HCT116 (cell line): ENCODE results near the gene NDUFS7. TPM values are rescaled to one million over a fixed set of nuclear protein-coding genes. Genes with fewer than 3 reads are reported as not detected.
A peak's percentile ranks its signal among the peaks of the same experiment; 100 is the strongest.

ENCODE experiments used
- ATAC-seq: fragments of 200-7000 bp; cut with Tn5 transposase; 2 replicates; pipeline ENCODE4 v1.9.1; 2020; ENCODE audit warnings: mild to moderate bottlenecking, moderate library complexity
- BruUV-seq: library from RNA; stranded (reverse); fragments of 400-500 nt; replicated peaks from 2 replicates; lab custom pipeline; 2021; lab: Mats Ljungman, UMichigan
- CTCF ChIA-PET: fragments of 300-600 bp; sonication (Branson Sonifier 250); formaldehyde crosslinking; loops from one replicate; lab custom pipeline; 2021; ENCODE audit warnings: antibody characterized with exemption; lab: Charles Lee
- POLR2A ChIA-PET: fragments of 300-600, 350-600 bp; sonication (Branson Sonifier 250); formaldehyde crosslinking; loops from one replicate; lab custom pipeline; 2021; ENCODE audit warnings: antibody characterized with exemption; lab: Charles Lee
- RAD21 ChIA-PET, 2 experiments: fragments of 300-600 bp; sonication (Branson Sonifier 250); formaldehyde crosslinking; loops; one replicate each; lab custom pipeline; 2023; ENCODE audit warnings: low total read pairs in 2 of 2; ENCODE audit not compliant: uncharacterized antibody in 2 of 2, unreplicated experiment in 2 of 2, low non-redundant PET in 1 of 2; lab: Charles Lee
- DNase-seq: peaks from one replicate; pipeline ENCODE4 v3.0.0-alpha.2; 2010; ENCODE audit warnings: low read depth, low spot score
- H2AFZ ChIP-seq: fragments of 200-600 bp; shearing (Covaris generic), sonication (generic); 2 replicates; pipeline ENCODE4 v1.6.1; 2017; ENCODE audit warnings: low read depth, mixed run types, mixed read lengths, antibody characterized with exemption, low read length; ENCODE audit not compliant: poor library complexity, severe bottlenecking
- H3K27ac ChIP-seq: 2 replicates; pipeline ENCODE4 v1.5.1; 2012; ENCODE audit warnings: low read depth, low read length
- H3K27me3 ChIP-seq: fragments of 200-600 bp; sonication (generic); 2 replicates; pipeline ENCODE4 v1.6.1; 2016; ENCODE audit warnings: mixed run types, low read length, mixed read lengths; ENCODE audit not compliant: insufficient read depth
- H3K36me3 ChIP-seq, 2 experiments: fragments of 200-500 bp in 1 of 2; fragments of 200-600 bp in 1 of 2; sonication (Bioruptor generic) in 1 of 2; sonication (generic) in 1 of 2; 2 replicates each; pipeline versions ENCODE4 v1.5.1 to v1.6.1; 2014 to 2016; ENCODE audit warnings: low read length in 2 of 2, inconsistent platforms in 1 of 2, mixed read lengths in 1 of 2, mixed run types in 1 of 2; ENCODE audit not compliant: insufficient read depth in 2 of 2, control insufficient read depth in 1 of 2
- H3K4me1 ChIP-seq, 2 experiments: fragments of 200-600 bp in 1 of 2; sonication (generic) in 1 of 2; 2 replicates each; pipeline versions ENCODE4 v1.5.1 to v1.6.1; 2012 to 2017; ENCODE audit warnings: low read length in 2 of 2, inconsistent platforms in 1 of 2, mild to moderate bottlenecking in 1 of 2, mixed read lengths in 1 of 2, mixed run types in 1 of 2, moderate library complexity in 1 of 2; ENCODE audit not compliant: insufficient read depth in 2 of 2, control insufficient read depth in 1 of 2
- H3K4me2 ChIP-seq: fragments of 200-600 bp; sonication (generic); 2 replicates; pipeline ENCODE4 v1.6.1; 2017; ENCODE audit warnings: mixed run types, low read length, mixed read lengths
- H3K4me3 ChIP-seq, 2 experiments: fragments of 200-600 bp in 1 of 2; sonication (generic) in 1 of 2; replicated peaks in 1 of 2; 2 replicates each; pipeline ENCODE4 v1.5.1; 2011 to 2016; ENCODE audit warnings: low read length in 2 of 2, control low read depth in 1 of 2, low read depth in 1 of 2, mild to moderate bottlenecking in 1 of 2, mixed read lengths in 1 of 2, mixed run types in 1 of 2
- H3K79me2 ChIP-seq: fragments of 200-600 bp; sonication (generic); 2 replicates; pipeline ENCODE4 v1.6.1; 2017; ENCODE audit warnings: mild to moderate bottlenecking, mixed run types, low read length, moderate library complexity, mixed read lengths; ENCODE audit not compliant: insufficient read depth
- H3K9ac ChIP-seq: fragments of 200-600 bp; sonication (generic); 2 replicates; pipeline ENCODE4 v1.6.1; 2016; ENCODE audit warnings: low read length, mixed read lengths
- H3K9me2 ChIP-seq: fragments of 200-600 bp; sonication (generic), shearing (Covaris generic); 2 replicates; pipeline ENCODE4 v1.6.1; 2017; ENCODE audit warnings: mixed run types, mild to moderate bottlenecking, moderate library complexity; ENCODE audit not compliant: insufficient read depth
- H3K9me3 ChIP-seq, 2 experiments: fragments of 200-500 bp in 1 of 2; fragments of 200-600 bp in 1 of 2; sonication (Bioruptor generic) in 1 of 2; sonication (generic) in 1 of 2; 2 replicates each; pipeline ENCODE4 v1.6.1; 2014 to 2017; ENCODE audit warnings: low read length in 2 of 2, mixed read lengths in 2 of 2, inconsistent platforms in 1 of 2, low read depth in 1 of 2, mild to moderate bottlenecking in 1 of 2, mixed run types in 1 of 2, moderate library complexity in 1 of 2; ENCODE audit not compliant: control insufficient read depth in 1 of 2, insufficient read depth in 1 of 2
- H4K20me1 ChIP-seq: fragments of 200-600 bp; sonication (generic), shearing (Covaris generic); 2 replicates; pipeline ENCODE4 v1.6.1; 2017; ENCODE audit warnings: mixed run types, mild to moderate bottlenecking, moderate library complexity; ENCODE audit not compliant: insufficient read depth
- CBX3 ChIP-seq: IDR thresholded peaks from 2 replicates; pipeline ENCODE4 v1.6.1; 2012; ENCODE audit warnings: low read depth
- CEBPB ChIP-seq: IDR thresholded peaks from 2 replicates; pipeline ENCODE4 v1.6.1; 2012; ENCODE audit warnings: low read depth
- CTCF ChIP-seq, 3 experiments: fragments of 200-600 bp in 1 of 3; sonication (generic) in 1 of 3; IDR thresholded peaks in 2 of 3; conservative IDR thresholded peaks in 1 of 3; 2 replicates each; pipeline ENCODE4 v1.5.1; 2012 to 2017; ENCODE audit warnings: low read depth in 2 of 3, low read length in 2 of 3, antibody characterized with exemption in 1 of 3, borderline replicate concordance in 1 of 3, control low read depth in 1 of 3, mild to moderate bottlenecking in 1 of 3, mixed read lengths in 1 of 3, mixed run types in 1 of 3, moderate library complexity in 1 of 3; ENCODE audit not compliant: insufficient read depth in 1 of 3
- EGR1 ChIP-seq: IDR thresholded peaks from 2 replicates; pipeline ENCODE4 v1.6.1; 2012; ENCODE audit warnings: low read depth
- ELF1 ChIP-seq: IDR thresholded peaks from 2 replicates; pipeline ENCODE4 v1.6.1; 2012; ENCODE audit warnings: low read depth, borderline replicate concordance
- EZH2 ChIP-seq: fragments of 200-600 bp; sonication (generic); IDR thresholded peaks from 2 replicates; pipeline ENCODE4 v1.6.1; 2017; ENCODE audit warnings: antibody characterized with exemption, mixed run types
- EZH2phosphoT487 ChIP-seq: fragments of 200-600 bp; IDR thresholded peaks from 2 replicates; pipeline ENCODE4 v1.6.1; 2018; ENCODE audit warnings: antibody characterized with exemption, borderline replicate concordance
- JUND ChIP-seq: IDR thresholded peaks from 2 replicates; pipeline ENCODE4 v1.6.1; 2012
- POLR2AphosphoS5 ChIP-seq: IDR thresholded peaks from 2 replicates; pipeline ENCODE4 v1.6.1; 2011; ENCODE audit warnings: mild to moderate bottlenecking, low read depth, low read length, moderate library complexity
- RAD21 ChIP-seq: IDR thresholded peaks from 2 replicates; pipeline ENCODE4 v1.6.1; 2012; ENCODE audit warnings: low read depth, mild to moderate bottlenecking
- REST ChIP-seq: IDR thresholded peaks from 2 replicates; pipeline ENCODE4 v1.6.1; 2012; ENCODE audit warnings: low read depth
- SIN3A ChIP-seq: IDR thresholded peaks from 2 replicates; pipeline ENCODE4 v1.6.1; 2012; ENCODE audit warnings: low read depth
- SP1 ChIP-seq: IDR thresholded peaks from 2 replicates; pipeline ENCODE4 v1.6.1; 2012; ENCODE audit warnings: low read depth
- SRF ChIP-seq: IDR thresholded peaks from 2 replicates; pipeline ENCODE4 v1.6.1; 2012; ENCODE audit warnings: low read depth
- YY1 ChIP-seq: IDR thresholded peaks from 2 replicates; pipeline ENCODE4 v1.6.1; 2011; ENCODE audit warnings: low read length, low read depth, moderate library complexity, mild to moderate bottlenecking; ENCODE audit not compliant: insufficient replicate concordance; ENCODE audit errors: extremely low read depth
- ZBTB33 ChIP-seq: IDR thresholded peaks from 2 replicates; pipeline ENCODE4 v1.6.1; 2011; ENCODE audit warnings: mild to moderate bottlenecking, low read length, moderate library complexity; ENCODE audit not compliant: insufficient replicate concordance; ENCODE audit errors: extremely low read depth
- ZFX ChIP-seq: fragments of 450-650 bp; IDR thresholded peaks from 2 replicates; pipeline ENCODE4 v1.6.1; 2017
- ZNF274 ChIP-seq: fragments of 200-500 bp; sonication (Bioruptor generic); IDR thresholded peaks from 2 replicates; pipeline ENCODE4 v1.6.1; 2014; ENCODE audit warnings: mild to moderate bottlenecking, low read depth, low read length, inconsistent platforms
- intact Hi-C: fragments of 100-400 bp; cut with micrococcal nuclease; formaldehyde crosslinking; loops from 2 replicates; pipeline ENCODE4 v1.10.0; 2022
- total RNA-seq: library from RNA; stranded (reverse); gene quantifications from one replicate; pipeline ENCODE4 v1.2.1, GENCODE V29; 2021; ENCODE audit not compliant: unreplicated experiment
- TF ChIP-seq, protein P1 (sequence below): IDR thresholded peaks from 2 replicates; pipeline ENCODE4 v1.6.1; 2012

Gene NDUFS7
- total RNA-seq, 1 experiment from 2014 or later, result 114 TPM

GRCh38 chr19:1438035-1438932, 54.6 kb downstream of the NDUFS7 start, which contains the start of gene RPS15:
RPS15 (plus strand) TSS chr19:1438396; CDS start chr19:1438426, 30 bp downstream.
- Histone ChIP-seq H3K4me3 (peak within 1 kb of the TSS; percentile 76 to 96), H3K4me2 (peak within 1 kb of the TSS; percentile 93), H2AFZ (no peak within 1 kb of the TSS), H3K4me1 (peaks cover 42 to 60% of the 10 kb centered on the region in 2 experiments), H3K9me3 (no peaks in the 10 kb centered on the region), H4K20me1 (peaks cover 21% of the 10 kb centered on the region; the same call in 1 of the 2 replicates), H3K79me2 (peaks cover 48% of the 10 kb centered on the region), H3K36me3 (peaks cover 19 to 49% of the 10 kb centered on the region in 2 experiments), H3K9ac (peak within 1 kb of the TSS; percentile 98), H3K27ac (peak within 1 kb of the TSS; percentile 82), H3K9me2 (no peaks in the 10 kb centered on the region), H3K27me3 (no peaks in the 10 kb centered on the region)
- CTCF ChIA-PET, result no interaction called here
- intact Hi-C loops, result no loop called here
- RAD21 ChIA-PET, result no interaction called here
- BruUV-seq, result TSS peak; percentile 74
- peak; percentile 86 for ATAC-seq
- peak; percentile 90 for DNase-seq
- POLR2A ChIA-PET, result no interaction called here
- TF ChIP-seq ZBTB33, result peak; percentile 97
- no peak for TF ChIP-seq REST
- no peak for TF ChIP-seq CEBPB
- no peak for TF ChIP-seq ZNF274
- TF ChIP-seq EZH2, result no peak
- TF ChIP-seq EZH2phosphoT487, result no peak
- peak; percentile 99 for TF ChIP-seq POLR2AphosphoS5
- no peak; the same call in 1 of the 2 replicates for TF ChIP-seq SRF
- TF ChIP-seq JUND, result no peak; the same call in 1 of the 2 replicates
- peak; percentile 96 for TF ChIP-seq SIN3A
- peak; percentile 9; the same call in 1 of the 2 replicates for TF ChIP-seq RAD21
- peak; percentile 67 to 92 (median 79) for TF ChIP-seq CTCF (IDR thresholded peaks at IDR 0.05 in 2 of 3, conservative IDR thresholded peaks at IDR 0.05 in 1 of 3; ENCODE audit: borderline replicate concordance in 1 of 3, insufficient read depth in 1 of 3, low read depth in 2 of 3, low read length in 2 of 3)
- TF ChIP-seq ELF1, result no peak; the same call in 1 of the 2 replicates
- peak; percentile 96 for TF ChIP-seq CBX3
- peak; percentile 84 for TF ChIP-seq YY1
- TF ChIP-seq, protein P1, sequence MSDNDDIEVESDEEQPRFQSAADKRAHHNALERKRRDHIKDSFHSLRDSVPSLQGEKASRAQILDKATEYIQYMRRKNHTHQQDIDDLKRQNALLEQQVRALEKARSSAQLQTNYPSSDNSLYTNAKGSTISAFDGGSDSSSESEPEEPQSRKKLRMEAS, result peak; percentile 95
- peak; percentile 98 for TF ChIP-seq ZFX
- peak; percentile 87 for TF ChIP-seq SP1
- TF ChIP-seq EGR1, result peak; percentile 76
